HG03108 (cell line): Measurements from ENCODE around the gene ACKR2.
"Not testable (repeated sequence)": the region's sequence is repeated elsewhere in the genome, so short reads cannot be mapped to it uniquely, and the experiment has no call there.

ENCODE experiments used
- ATAC-seq: cut with Tn5 transposase; IDR thresholded peaks from one replicate; pipeline ENCODE4 v1.9.1; 2021; ENCODE audit warnings: moderate library complexity; ENCODE audit not compliant: unreplicated experiment

ACKR2 gene

GRCh38 chr3:42883251-42883930 is 74.1 kb downstream of the ACKR2 start:
- ATAC-seq = not testable (repeated sequence)

GRCh38 chr3:42884324-42884723 is 75.1 kb downstream of the ACKR2 start:
- no peak for ATAC-seq

- no peak for ATAC-seq
These were observed 77.1 kb downstream of the ACKR2 start for GRCh38 chr3:42886294-42886822.

- no peak for ATAC-seq
These were observed 77.8 kb downstream of the ACKR2 start for GRCh38 chr3:42887084-42887483.

GRCh38 chr3:42891042-42891441 is 81.8 kb downstream of the ACKR2 start:
- no peak for ATAC-seq

GRCh38 chr3:42892169-42892568 is 82.9 kb downstream of the ACKR2 start:
- no peak for ATAC-seq

GRCh38 chr3:42892807-42893206 is 83.6 kb downstream of the ACKR2 start:
- ATAC-seq = no peak

GRCh38 chr3:42894698-42895579 is 85.7 kb downstream of the ACKR2 start:
- ATAC-seq = no peak

GRCh38 chr3:42895580-42895868 is 86.3 kb downstream of the ACKR2 start:
- no peak for ATAC-seq

GRCh38 chr3:42898896-42899675 is 89.8 kb downstream of the ACKR2 start:
- ATAC-seq = no peak

- ATAC-seq = no peak
These were observed 91.2 kb downstream of the ACKR2 start for GRCh38 chr3:42900226-42901072.

GRCh38 chr3:42901073-42901415 is 91.8 kb downstream of the ACKR2 start:
- no peak for ATAC-seq

- no peak for ATAC-seq
These were observed 93.0 kb downstream of the ACKR2 start for GRCh38 chr3:42902257-42902656.

- ATAC-seq = no peak
These were observed 94.8 kb downstream of the ACKR2 start for GRCh38 chr3:42904076-42904475.

GRCh38 chr3:42905740-42906069 is 96.5 kb downstream of the ACKR2 start:
- no peak for ATAC-seq

GRCh38 chr3:42906070-42906847 is 97.0 kb downstream of the ACKR2 start, which contains the start of gene ZNF662:
TSS of gene ZNF662 (plus strand) at chr3:42906142. CDS start at chr3:42908115, 1,973 bp downstream.
- ATAC-seq = no peak

GRCh38 chr3:42906848-42907183 is 97.6 kb downstream of the ACKR2 start:
- no peak for ATAC-seq

- no peak for ATAC-seq
These were observed 99.4 kb downstream of the ACKR2 start for GRCh38 chr3:42908675-42909074.

GRCh38 chr3:42911551-42911950 is 102.3 kb downstream of the ACKR2 start:
- ATAC-seq = no peak
